IPS-18c (cell line): Measurements from ENCODE around the gene ANKRD10.
"Not testable (repeated sequence)": the region's sequence is repeated elsewhere in the genome, so short reads cannot be mapped to it uniquely, and the experiment has no call there.

Experiments used
- H3K4me3 ChIP-seq: 2 replicates; pipeline ENCODE4 v1.7.0; 2013; ENCODE audit warnings: low read depth, mild to moderate bottlenecking, low read length, moderate library complexity; ENCODE audit not compliant: insufficient read depth
- H3K9me3 ChIP-seq: one replicate; pipeline ENCODE4 v1.6.1; 2013; ENCODE audit warnings: mild to moderate bottlenecking, low read length, moderate library complexity; ENCODE audit not compliant: control insufficient read depth, insufficient read depth

Gene ANKRD10

DNA sequence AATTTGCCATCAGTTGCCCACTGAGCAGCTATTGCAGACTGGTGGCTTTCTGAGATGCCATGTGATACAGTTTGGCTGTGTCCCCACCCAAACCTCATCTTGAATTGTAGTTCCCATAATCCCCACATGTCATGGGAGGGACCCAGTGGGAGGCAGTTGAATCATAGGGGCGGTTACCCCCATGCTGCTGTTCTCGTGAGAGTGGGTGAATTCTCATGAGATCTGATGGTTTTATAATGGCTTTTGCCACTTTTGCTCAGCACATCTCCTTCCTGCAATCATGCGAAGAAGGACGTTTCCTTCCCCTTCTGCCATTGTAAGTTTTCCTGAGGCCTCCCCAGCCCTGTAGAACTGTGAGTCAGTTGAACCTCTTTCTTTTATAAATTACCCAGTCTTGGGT lies 34.8 kb upstream of the ANKRD10 start:
- Histone ChIP-seq H3K4me3 (no peak overlapping the region), H3K9me3 (no peaks in the 10 kb centered on the region)

GRCh38 chr13:110949116-110949515 lies 34.2 kb upstream of the ANKRD10 start:
- Histone ChIP-seq H3K9me3 (no peaks in the 10 kb centered on the region), H3K4me3 (no peak overlapping the region)

- not testable (repeated sequence) for H3K9me3 ChIP-seq, H3K4me3 ChIP-seq
Measured at GRCh38 chr13:110947338-110947737, 32.5 kb upstream of the ANKRD10 start.

DNA sequence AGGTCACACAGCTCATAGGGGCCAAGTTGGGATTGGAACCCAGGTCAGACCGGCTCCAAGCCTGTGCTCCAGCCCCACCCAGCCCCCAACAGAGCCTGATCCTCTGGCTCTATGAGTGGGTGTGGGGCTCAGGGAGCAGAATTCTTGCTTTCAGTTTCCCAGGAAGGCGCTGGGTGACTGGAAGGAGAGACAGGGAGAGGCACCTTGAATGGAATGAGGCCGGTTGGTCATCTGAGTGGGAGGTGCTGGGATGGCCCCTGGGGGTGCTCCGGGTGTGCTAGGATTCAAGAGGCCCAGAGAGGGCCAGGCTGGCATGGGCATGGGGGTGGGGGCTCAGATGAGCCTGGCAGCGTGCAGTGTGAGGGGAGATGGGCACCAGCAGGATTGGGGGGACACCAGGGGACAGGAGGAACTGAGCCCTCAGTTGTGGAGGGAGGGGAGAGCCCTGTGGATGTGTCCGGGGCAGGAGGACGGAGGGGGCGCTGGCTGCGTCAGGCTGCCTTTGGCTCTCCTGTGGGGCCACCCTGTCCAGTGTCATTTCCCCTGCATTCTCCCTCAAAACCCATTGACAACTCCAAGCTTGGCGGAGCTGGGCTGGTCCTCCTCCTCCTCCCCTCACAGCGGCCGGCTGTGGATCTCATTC lies 31.2 kb upstream of the ANKRD10 start:
- Histone ChIP-seq H3K9me3 (no peaks in the 10 kb centered on the region), H3K4me3 (no peak overlapping the region)

- Histone ChIP-seq H3K4me3 (no peak overlapping the region), H3K9me3 (no peaks in the 10 kb centered on the region)
Measured at GRCh38 chr13:110944968-110945927, 30.4 kb upstream of the ANKRD10 start.

- Histone ChIP-seq H3K9me3 (no peaks in the 10 kb centered on the region), H3K4me3 (no peak overlapping the region)
Measured at GRCh38 chr13:110944121-110944967, 29.5 kb upstream of the ANKRD10 start.

- Histone ChIP-seq H3K4me3 (no peak overlapping the region), H3K9me3 (no peaks in the 10 kb centered on the region)
Measured at GRCh38 chr13:110942248-110942981, 27.5 kb upstream of the ANKRD10 start.

DNA sequence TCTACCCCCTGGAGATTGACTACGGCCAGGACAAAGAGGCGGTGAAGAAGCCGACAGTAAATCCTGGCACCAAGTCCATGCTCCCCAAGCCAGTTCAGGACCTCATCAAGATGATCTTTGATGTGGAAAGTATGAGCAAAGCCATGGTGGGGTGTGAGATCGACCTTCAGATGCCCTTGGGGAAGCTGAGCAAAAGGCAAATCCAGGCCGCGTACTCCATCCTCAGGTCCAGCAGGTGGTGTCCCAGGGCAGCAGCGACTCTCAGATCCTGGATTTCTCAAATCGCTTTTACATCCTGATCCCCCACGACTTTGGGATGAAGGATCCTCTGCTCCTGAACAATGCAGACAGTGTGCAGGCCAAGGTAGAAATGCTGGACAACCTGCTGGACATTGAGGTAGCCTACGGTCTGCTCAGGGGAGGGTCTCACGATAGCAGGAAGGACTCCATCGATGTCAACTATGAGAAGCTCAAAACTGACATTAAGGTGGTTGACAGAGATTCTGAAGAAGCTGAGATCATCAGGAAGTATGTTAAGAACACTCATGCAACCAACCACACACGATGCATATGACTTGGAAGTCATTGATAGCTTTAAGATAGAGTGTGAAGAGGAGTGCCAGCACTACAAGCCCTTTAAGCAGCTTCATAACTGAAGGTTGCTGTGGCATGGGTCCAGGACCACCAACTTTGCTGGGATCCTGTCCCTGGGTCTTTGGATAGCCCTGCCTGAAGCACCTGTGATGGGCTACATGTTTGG lies 24.0 kb upstream of the ANKRD10 start:
- peaks cover 7% of the 10 kb centered on the region for H3K9me3 ChIP-seq

GRCh38 chr13:110937511-110938285 lies 22.8 kb upstream of the ANKRD10 start:
- peaks cover 15% of the 10 kb centered on the region for H3K9me3 ChIP-seq
- H3K4me3 ChIP-seq: no peak overlapping the region

More for the DNA sequence above, 24.0 kb upstream of the ANKRD10 start:
- no peak overlapping the region for H3K4me3 ChIP-seq

DNA sequence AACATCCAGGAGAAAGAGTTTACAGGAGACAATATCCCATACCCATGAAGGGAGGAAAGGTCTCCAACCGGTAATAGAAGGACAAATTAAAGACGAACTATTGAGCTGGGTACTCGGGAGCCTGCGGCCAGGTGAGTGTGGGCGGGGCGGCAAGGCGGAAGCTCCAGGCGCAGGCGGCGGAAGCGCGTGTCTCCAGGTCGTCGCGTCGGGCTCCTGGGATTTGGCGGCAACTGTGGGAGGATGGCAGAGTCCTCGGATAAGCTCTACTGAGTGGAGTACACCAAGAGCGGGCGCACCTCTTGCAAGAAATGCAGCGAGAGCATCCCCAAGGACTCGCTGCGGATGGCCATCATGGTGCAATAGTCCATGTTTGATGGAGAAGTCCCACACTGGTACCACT lies 21.6 kb upstream of the ANKRD10 start:
- Histone ChIP-seq H3K4me3 (0 out of 2 replicates have a peak overlapping the region, but pooled peaks have one; percentile 28), H3K9me3 (peaks cover 18% of the 10 kb centered on the region)

DNA sequence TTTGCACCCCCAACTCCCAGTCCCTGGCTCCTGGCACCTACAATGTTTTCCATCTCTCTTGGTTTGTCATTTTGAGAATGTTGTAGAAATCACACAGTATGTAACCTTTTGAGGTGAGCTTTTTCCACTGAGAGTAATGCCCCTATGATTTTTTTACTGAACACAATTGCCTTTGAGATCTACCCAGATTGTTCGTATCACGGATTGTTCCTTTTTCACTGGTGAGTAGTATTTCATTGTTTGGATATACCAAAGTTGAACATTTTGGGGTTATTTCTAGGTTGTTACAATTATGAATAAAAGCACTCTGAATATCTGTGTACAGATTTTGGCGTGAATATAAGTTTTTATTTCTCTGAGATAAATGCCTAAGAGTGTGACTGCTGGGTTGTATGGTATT lies 17.7 kb upstream of the ANKRD10 start:
- no peak overlapping the region for H3K4me3 ChIP-seq
- H3K9me3 ChIP-seq: peaks cover 18% of the 10 kb centered on the region

DNA sequence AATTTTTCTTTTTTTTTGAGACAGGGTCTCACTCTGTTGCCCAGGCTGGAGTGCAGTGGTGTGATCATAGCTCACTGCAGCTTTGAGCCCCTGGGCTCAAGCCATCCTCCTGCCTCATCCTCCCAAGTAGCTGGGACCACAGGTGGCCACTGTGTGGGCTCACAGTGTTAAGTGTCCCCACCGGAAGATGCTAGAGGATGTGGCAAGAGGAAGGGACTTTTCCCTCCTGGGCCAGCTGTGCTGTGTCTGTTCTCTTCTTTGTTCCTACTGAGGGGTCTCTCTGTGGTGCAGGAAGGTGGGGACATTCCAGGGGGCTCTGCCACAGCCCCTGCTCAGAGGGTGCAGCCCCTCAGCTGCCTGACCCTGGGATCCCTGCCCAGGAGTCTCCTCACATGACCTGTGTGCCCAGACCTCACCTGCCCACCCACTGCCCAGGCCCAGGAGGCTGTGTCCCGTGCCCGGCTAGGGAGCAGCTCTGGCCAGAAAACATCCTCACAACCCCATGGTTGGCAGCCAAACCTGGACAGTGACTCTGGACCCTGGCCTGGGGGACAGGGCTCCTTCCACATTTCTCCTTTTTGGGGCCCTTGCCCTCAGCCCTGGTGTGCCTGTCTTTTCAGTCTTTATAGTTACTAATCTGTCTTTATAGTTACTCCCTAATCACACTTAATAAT lies 14.4 kb upstream of the ANKRD10 start:
- Histone ChIP-seq H3K9me3 (peaks cover 11% of the 10 kb centered on the region), H3K4me3 (no peak overlapping the region)

GRCh38 chr13:110925023-110925612 lies 10.2 kb upstream of the ANKRD10 start:
- no peak overlapping the region for H3K4me3 ChIP-seq
- H3K9me3 ChIP-seq: no peaks in the 10 kb centered on the region

GRCh38 chr13:110924639-110924934 lies 9.7 kb upstream of the ANKRD10 start:
- Histone ChIP-seq H3K9me3 (no peaks in the 10 kb centered on the region), H3K4me3 (no peak overlapping the region)
